Hippocampal formation (tissue), 2 donors: ENCODE results near the gene NDUFS6.
"Not testable (repeated sequence)": the region's sequence is repeated elsewhere in the genome, so short reads cannot be mapped to it uniquely, and the experiment has no call there.

ENCODE experiments used
- DNase-seq, 2 donors: peaks; one replicate each; lab custom pipeline; 2025; lab: John Stamatoyannopoulos, UW

Gene NDUFS6

GRCh38 chr5:1833264-1834021 is 32.2 kb downstream of the NDUFS6 start:
- no peak for DNase-seq

GRCh38 chr5:1834022-1834551 is 32.9 kb downstream of the NDUFS6 start:
- no peak for DNase-seq

GRCh38 chr5:1834721-1835429 is 33.7 kb downstream of the NDUFS6 start:
- DNase-seq, result no peak

GRCh38 chr5:1835431-1835830 is 34.2 kb downstream of the NDUFS6 start:
- DNase-seq, result no peak

GRCh38 chr5:1836176-1836890 is 35.1 kb downstream of the NDUFS6 start:
- DNase-seq, result no peak

GRCh38 chr5:1836891-1837880 is 36.0 kb downstream of the NDUFS6 start:
- no peak for DNase-seq

- no peak for DNase-seq
These were observed 36.8 kb downstream of the NDUFS6 start for GRCh38 chr5:1838013-1838412.

- DNase-seq, result no peak
These were observed 38.9 kb downstream of the NDUFS6 start for GRCh38 chr5:1840071-1840547.

GRCh38 chr5:1840741-1841521 is 39.7 kb downstream of the NDUFS6 start:
- DNase-seq, result no peak

- no peak for DNase-seq
These were observed 41.0 kb downstream of the NDUFS6 start for GRCh38 chr5:1842004-1842819.

- not testable (repeated sequence) for DNase-seq
These were observed 42.6 kb downstream of the NDUFS6 start for GRCh38 chr5:1843761-1844160.

- DNase-seq, result no peak
These were observed 43.7 kb downstream of the NDUFS6 start for GRCh38 chr5:1844708-1845436.

GRCh38 chr5:1845696-1846095 is 44.5 kb downstream of the NDUFS6 start:
- no peak for DNase-seq

GRCh38 chr5:1846583-1846982 is 45.4 kb downstream of the NDUFS6 start:
- DNase-seq, result no peak

- no peak for DNase-seq
These were observed 45.8 kb downstream of the NDUFS6 start for GRCh38 chr5:1847056-1847455.

- no peak for DNase-seq
These were observed 46.4 kb downstream of the NDUFS6 start for GRCh38 chr5:1847611-1848010.

GRCh38 chr5:1850324-1851154 is 49.3 kb downstream of the NDUFS6 start:
- DNase-seq, result no peak
